MM.1S (cell line): ENCODE data around the gene GPT2.

Experiments
- CTCF ChIP-seq: fragments of 300-600 bp; sonication (generic); IDR thresholded peaks from 2 replicates; pipeline ENCODE4 v1.5.1; 2016; ENCODE audit warnings: antibody characterized with exemption, low read length, mixed read lengths
- EZH2 ChIP-seq: fragments of 300-600 bp; sonication (generic); optimal IDR thresholded peaks from 2 replicates; pipeline ENCODE3; 2017; ENCODE audit warnings: low read depth, mild to moderate bottlenecking, antibody characterized with exemption, low read length, mixed read lengths

- no peak for TF ChIP-seq CTCF
- no peak for TF ChIP-seq EZH2
Measured at GRCh38 chr16:46898006-46898405, 13.8 kb downstream of the GPT2 start.
